Peyer's patch (tissue), 4 donors: ENCODE results near the gene CDK6. TPM values are rescaled to one million over a fixed set of nuclear protein-coding genes. Genes with fewer than 3 reads are reported as not detected.
"Not testable (repeated sequence)": the region's sequence is repeated elsewhere in the genome, so short reads cannot be mapped to it uniquely, and the experiment has no call there.

Experiments
- DNase-seq, 3 donors: peaks; one replicate each; pipeline ENCODE4 v3.0.0-alpha.2; 2017 to 2019
- H3K27ac ChIP-seq, 4 donors: fragments of 200-600 bp; sonication (generic); one replicate each; pipeline ENCODE4 v1.5.1; 2016 to 2019
- H3K27me3 ChIP-seq, 2 donors: fragments of 200-600 bp; sonication (generic); one replicate each; pipeline ENCODE4 v1.5.1; 2019
- H3K36me3 ChIP-seq, 3 donors: fragments of 200-600 bp; sonication (generic); one replicate each; pipeline ENCODE4 v1.5.1; 2016 to 2019
- H3K4me1 ChIP-seq, 4 donors: fragments of 200-600 bp; sonication (generic); one replicate each; pipeline ENCODE4 v1.5.1; 2016 to 2019
- H3K4me3 ChIP-seq, 4 donors: fragments of 200-600 bp; sonication (generic); 1 replicate in 3 of 4; 2 replicates in 1 of 4; pipeline ENCODE4 v1.5.1; 2016 to 2019; ENCODE audit warnings: mild to moderate bottlenecking in 1 of 4
- H3K9me3 ChIP-seq, 4 donors: fragments of 200-600 bp; sonication (generic); one replicate each; pipeline ENCODE4 v1.5.1; 2016 to 2019; ENCODE audit warnings: mild to moderate bottlenecking in 1 of 4
- CTCF ChIP-seq, 6 experiments: fragments of 450-650 bp in 4 of 6; fragments of 200-600 bp in 2 of 6; sonication (generic) in 1 of 6; IDR thresholded peaks; one replicate each; pipeline ENCODE4 v1.5.1; 2017 to 2019; ENCODE audit warnings: antibody characterized with exemption in 6 of 6, mild to moderate bottlenecking in 3 of 6, moderate library complexity in 1 of 6
- POLR2A ChIP-seq, 2 donors: fragments of 450-650 bp; IDR thresholded peaks; one replicate each; pipeline ENCODE4 v1.5.1; 2017; ENCODE audit warnings: antibody characterized with exemption in 2 of 2, mild to moderate bottlenecking in 2 of 2, moderate library complexity in 2 of 2
- total RNA-seq, 4 donors: library from RNA; depleted of rRNA; stranded (reverse); fragments of >200 nt; gene quantifications; one replicate each; pipeline ENCODE4 v1.1.0, GENCODE V29; 2016

Gene CDK6
- total RNA-seq, 4 donors from 2014 or later, result 25.6 to 75.1 (median 55.4) TPM

- TF ChIP-seq CTCF (IDR thresholded peaks at IDR 0.05) (no peak), POLR2A (IDR thresholded peaks at IDR 0.05) (no peak)
- Histone ChIP-seq H3K4me3 (no peak overlapping the region), H3K36me3 (no peaks in the 10 kb centered on the region), H3K9me3 (no peaks in the 10 kb centered on the region), H3K4me1 (no peaks in the 10 kb centered on the region), H3K27ac (no peak overlapping the region), H3K27me3 (no peaks in the 10 kb centered on the region)
- no peak for DNase-seq
These were observed 229.4 kb downstream of the CDK6 start for GRCh38 chr7:92606985-92607384.

GRCh38 chr7:92604517-92604916 lies 231.9 kb downstream of the CDK6 start:
- H3K4me1 ChIP-seq, DNase-seq, H3K27me3 ChIP-seq, H3K9me3 ChIP-seq, H3K4me3 ChIP-seq, H3K36me3 ChIP-seq, H3K27ac ChIP-seq: not testable (repeated sequence)

- no peak for TF ChIP-seq POLR2A (IDR thresholded peaks at IDR 0.05)
- TF ChIP-seq CTCF (IDR thresholded peaks at IDR 0.05), result no peak
These were observed 233.3 kb downstream of the CDK6 start for GRCh38 chr7:92603089-92603445.

GRCh38 chr7:92602352-92603088 lies 233.9 kb downstream of the CDK6 start:
- Histone ChIP-seq H3K36me3 (no peaks in the 10 kb centered on the region), H3K27ac (no peak overlapping the region), H3K4me1 (no peaks in the 10 kb centered on the region), H3K27me3 (no peaks in the 10 kb centered on the region), H3K9me3 (no peaks in the 10 kb centered on the region), H3K4me3 (no peak overlapping the region)
- TF ChIP-seq CTCF (IDR thresholded peaks at IDR 0.05) (no peak), POLR2A (IDR thresholded peaks at IDR 0.05) (no peak)
- DNase-seq, result no peak

More at GRCh38 chr7:92603089-92603445, 233.3 kb downstream of the CDK6 start:
- Histone ChIP-seq H3K27ac (no peak overlapping the region), H3K9me3 (no peaks in the 10 kb centered on the region), H3K27me3 (no peaks in the 10 kb centered on the region), H3K4me3 (no peak overlapping the region), H3K4me1 (no peaks in the 10 kb centered on the region), H3K36me3 (no peaks in the 10 kb centered on the region)
- no peak for DNase-seq

- Histone ChIP-seq H3K9me3 (no peaks in the 10 kb centered on the region), H3K4me3 (no peak overlapping the region), H3K27ac (no peak overlapping the region), H3K36me3 (no peaks in the 10 kb centered on the region), H3K4me1 (no peaks in the 10 kb centered on the region), H3K27me3 (no peaks in the 10 kb centered on the region)
- no peak for TF ChIP-seq CTCF (IDR thresholded peaks at IDR 0.05)
- TF ChIP-seq POLR2A (IDR thresholded peaks at IDR 0.05), result no peak
- no peak for DNase-seq
These were observed 237.9 kb downstream of the CDK6 start for GRCh38 chr7:92598310-92598981.

- Histone ChIP-seq H3K27ac (no peak overlapping the region), H3K9me3 (no peaks in the 10 kb centered on the region), H3K4me3 (no peak overlapping the region), H3K4me1 (peaks cover 0 to 3% (median 0%) of the 10 kb centered on the region in 4 donors), H3K36me3 (no peaks in the 10 kb centered on the region), H3K27me3 (no peaks in the 10 kb centered on the region)
- TF ChIP-seq CTCF (IDR thresholded peaks at IDR 0.05) (no peak), POLR2A (IDR thresholded peaks at IDR 0.05) (no peak)
- no peak for DNase-seq
These were observed 241.1 kb downstream of the CDK6 start for GRCh38 chr7:92595281-92595680.
